ENCODE measurements around the gene MMP11. TPM values are rescaled to one million over a fixed set of nuclear protein-coding genes. Genes with fewer than 3 reads are reported as not detected.
A peak's percentile ranks its signal among the peaks of the same experiment; 100 is the strongest.

The MMP11 gene
- total and polyA plus RNA-seq, 5 experiments from 2014 or later: 2.1 to 6.5 (median 3.8) TPM

DNA sequence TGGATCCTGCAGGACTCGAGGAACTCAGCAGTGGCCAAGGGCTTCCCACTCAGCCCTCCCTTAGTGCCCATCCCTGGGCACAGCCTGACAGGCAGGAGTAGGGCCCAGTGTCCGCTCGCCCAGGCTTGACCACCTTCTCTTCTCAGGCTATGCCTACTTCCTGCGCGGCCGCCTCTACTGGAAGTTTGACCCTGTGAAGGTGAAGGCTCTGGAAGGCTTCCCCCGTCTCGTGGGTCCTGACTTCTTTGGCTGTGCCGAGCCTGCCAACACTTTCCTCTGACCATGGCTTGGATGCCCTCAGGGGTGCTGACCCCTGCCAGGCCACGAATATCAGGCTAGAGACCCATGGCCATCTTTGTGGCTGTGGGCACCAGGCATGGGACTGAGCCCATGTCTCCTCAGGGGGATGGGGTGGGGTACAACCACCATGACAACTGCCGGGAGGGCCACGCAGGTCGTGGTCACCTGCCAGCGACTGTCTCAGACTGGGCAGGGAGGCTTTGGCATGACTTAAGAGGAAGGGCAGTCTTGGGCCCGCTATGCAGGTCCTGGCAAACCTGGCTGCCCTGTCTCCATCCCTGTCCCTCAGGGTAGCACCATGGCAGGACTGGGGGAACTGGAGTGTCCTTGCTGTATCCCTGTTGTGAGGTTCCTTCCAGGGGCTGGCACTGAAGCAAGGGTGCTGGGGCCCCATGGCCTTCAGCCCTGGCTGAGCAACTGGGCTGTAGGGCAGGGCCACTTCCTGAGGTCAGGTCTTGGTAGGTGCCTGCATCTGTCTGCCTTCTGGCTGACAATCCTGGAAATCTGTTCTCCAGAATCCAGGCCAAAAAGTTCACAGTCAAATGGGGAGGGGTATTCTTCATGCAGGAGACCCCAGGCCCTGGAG lies 10.9 kb downstream of the MMP11 start:
- Mint-ChIP-seq H3K4me1 (peaks cover 16 to 36% (median 25%) of the 10 kb centered on the region in 4 donors), H3K27me3 (no peaks in the 10 kb centered on the region), H3K9me3 (no peaks in the 10 kb centered on the region), H3K27ac (peak overlapping the region in 4 of 10 donors; percentile 75 to 85 (median 82)), H3K4me3 (no peak overlapping the region), H3K36me3 (no peaks in the 10 kb centered on the region)
- no peak for ATAC-seq
- DNase-seq: peak in 1 of 10 donors; percentile 22
- POLR2A ChIA-PET: interaction anchor here (6.4 kb wide), 1 partner anchor 18 kb away, joined by 65 read pairs; the partner anchor contains the start of genes C22orf15 and CHCHD10

DNA sequence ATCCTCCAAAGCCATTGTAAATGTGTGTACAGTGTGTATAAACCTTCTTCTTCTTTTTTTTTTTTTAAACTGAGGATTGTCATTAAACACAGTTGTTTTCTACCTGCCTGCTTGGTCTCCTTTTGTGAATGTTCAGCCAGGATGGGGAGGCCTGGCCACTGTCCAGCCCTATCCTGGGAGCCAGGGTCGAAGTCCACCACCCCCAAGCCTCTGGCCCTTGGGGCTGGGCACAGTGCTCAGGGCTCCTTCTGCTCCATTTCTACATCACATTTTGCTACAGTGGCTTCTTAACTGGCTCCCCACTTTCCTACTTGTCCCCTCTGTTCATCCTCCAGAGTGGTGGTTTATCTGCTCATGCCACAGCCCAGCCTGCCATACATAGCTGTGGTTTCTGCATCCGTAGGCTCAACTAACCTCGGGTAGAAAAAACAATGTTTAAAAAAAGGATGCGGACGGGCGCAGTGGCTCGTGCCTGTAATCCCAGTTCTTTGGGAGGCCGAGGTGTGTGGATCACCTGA lies 11.6 kb downstream of the MMP11 start:
- Mint-ChIP-seq H3K27ac (peak overlapping the region in 9 of 10 donors; percentile 50 to 92 (median 83)), H3K9me3 (no peaks in the 10 kb centered on the region), H3K36me3 (peaks cover 0 to 3% (median 0%) of the 10 kb centered on the region in 3 donors), H3K4me1 (peaks cover 17 to 40% (median 29%) of the 10 kb centered on the region in 4 donors), H3K4me3 (peak overlapping the region in 9 of 10 donors; percentile 26 to 83 (median 52)), H3K27me3 (no peaks in the 10 kb centered on the region)
- DNase-seq (peak in 1 of 10 donors; percentile 26), ATAC-seq (no peak)
- POLR2A ChIA-PET: interaction anchor here (6.4 kb wide), 1 partner anchor 19 kb away, joined by 65 read pairs; the partner anchor contains the start of genes C22orf15 and CHCHD10

DNA sequence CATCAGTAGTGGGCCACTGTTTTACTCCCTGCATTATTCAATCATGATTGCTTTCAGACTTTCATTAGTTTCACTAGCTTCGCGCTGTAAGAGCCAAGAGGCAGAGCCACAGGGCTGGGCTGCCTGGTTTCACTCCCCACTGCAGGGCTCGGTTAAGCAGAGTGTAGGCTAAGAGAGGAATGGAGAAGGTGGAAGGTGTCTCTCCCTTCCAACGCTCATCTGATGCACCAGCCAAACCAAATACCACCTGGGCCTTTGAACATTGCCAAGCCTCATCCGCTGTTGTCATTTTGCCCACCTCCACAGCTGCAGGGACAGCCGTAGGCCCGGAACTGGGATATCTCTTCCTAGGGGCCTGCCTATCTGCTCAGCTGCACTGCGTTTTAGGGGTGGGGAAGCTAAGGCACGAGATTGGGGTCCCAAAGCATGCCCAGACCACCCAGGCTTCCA lies 13.6 kb downstream of the MMP11 start:
- POLR2A ChIA-PET: interaction anchor here (1.2 to 6.4 kb wide), 7 partner anchors 13 to 225 kb away, joined by 5 to 65 read pairs (median 11); partner anchors contain the start of genes C22orf15, CABIN1, CHCHD10 and MMP11
- no peaks in the 10 kb centered on the region for H3K27me3 Mint-ChIP-seq
- H3K4me3 Mint-ChIP-seq: peak overlapping the region; percentile 83 to 94 (median 88)
- peak overlapping the region; percentile 76 to 98 (median 96) for H3K27ac Mint-ChIP-seq
- peaks cover 21 to 52% (median 40%) of the 10 kb centered on the region in 4 donors for H3K4me1 Mint-ChIP-seq
- peak; percentile 43 to 53 for ATAC-seq
- peak in 5 of 10 donors; percentile 30 to 60 (median 41) for DNase-seq
- peaks cover 0 to 12% (median 3%) of the 10 kb centered on the region in 3 donors for H3K36me3 Mint-ChIP-seq
- H3K9me3 Mint-ChIP-seq: no peaks in the 10 kb centered on the region

DNA sequence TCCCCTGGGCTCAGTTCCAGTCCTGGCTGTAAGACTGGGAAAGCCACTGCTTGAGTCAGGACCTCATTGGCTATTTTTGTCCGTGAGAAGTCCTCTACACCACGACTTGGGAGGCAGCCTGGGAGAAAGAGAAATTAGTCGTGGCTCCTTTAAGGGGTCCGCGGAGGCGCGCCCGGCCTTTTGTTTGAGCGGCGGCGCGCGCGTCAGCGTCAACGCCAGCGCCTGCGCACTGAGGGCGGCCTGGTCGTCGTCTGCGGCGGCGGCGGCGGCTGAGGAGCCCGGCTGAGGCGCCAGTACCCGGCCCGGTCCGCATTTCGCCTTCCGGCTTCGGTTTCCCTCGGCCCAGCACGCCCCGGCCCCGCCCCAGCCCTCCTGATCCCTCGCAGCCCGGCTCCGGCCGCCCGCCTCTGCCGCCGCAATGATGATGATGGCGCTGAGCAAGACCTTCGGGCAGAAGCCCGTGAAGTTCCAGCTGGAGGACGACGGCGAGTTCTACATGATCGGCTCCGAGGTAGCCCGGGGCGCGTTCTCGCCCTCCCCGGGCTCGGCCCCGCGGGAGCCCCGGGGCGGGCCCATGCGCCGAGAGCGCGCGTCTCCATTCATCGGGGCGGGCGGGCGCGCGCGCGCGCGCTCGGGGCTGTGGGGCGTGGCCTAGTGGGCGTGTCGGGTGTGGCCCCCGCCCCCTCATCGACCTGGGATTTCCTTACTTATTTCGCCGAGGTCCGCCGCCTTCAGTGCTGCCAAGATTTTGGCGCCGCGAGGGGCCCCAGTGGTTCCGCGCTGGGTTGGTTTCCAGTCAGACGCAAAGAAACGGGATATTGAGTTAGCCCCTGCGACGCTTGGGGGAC lies 14.3 kb downstream of the MMP11 start, which contains the start of gene SMARCB1:
TSS of gene SMARCB1 (plus strand) at position 215 of the 848 bp plus-strand sequence. CDS start at position 419, 204 bp downstream.
- H3K9me3 Mint-ChIP-seq: no peaks in the 10 kb centered on the region
- no peaks in the 10 kb centered on the region for H3K27me3 Mint-ChIP-seq
- DNase-seq (peak; percentile 75 to 93 (median 88)), ATAC-seq (peak; percentile 75 to 77)
- H3K36me3 Mint-ChIP-seq: peaks cover 0 to 16% (median 3%) of the 10 kb centered on the region in 3 donors
- POLR2A ChIA-PET: interaction anchor here (2.6 to 6.4 kb wide), 4 partner anchors 14 to 91 kb away, joined by 11 to 65 read pairs (median 24); partner anchors contain the start of genes C22orf15, CHCHD10, MMP11 and ZNF70
- peaks cover 21 to 59% (median 45%) of the 10 kb centered on the region in 4 donors for H3K4me1 Mint-ChIP-seq
- H3K27ac Mint-ChIP-seq: peak within 1 kb of the TSS; percentile 76 to 98 (median 96)
- H3K4me3 Mint-ChIP-seq: peak within 1 kb of the TSS; percentile 85 to 94 (median 90)

DNA sequence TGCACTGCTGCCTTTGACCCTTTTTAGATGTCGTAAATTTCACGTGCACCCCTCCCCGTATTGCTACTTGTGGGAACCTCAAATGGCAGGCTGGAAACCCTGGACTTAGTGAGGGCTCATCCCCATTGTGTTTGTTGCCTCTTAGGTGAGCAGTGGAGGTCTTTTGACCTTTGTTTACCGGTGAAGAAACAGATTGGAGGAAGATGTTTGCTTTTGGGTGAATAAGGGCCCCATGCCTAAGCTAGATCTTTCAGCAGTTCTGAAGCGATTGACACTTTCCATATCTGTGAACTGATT lies 14.9 kb downstream of the MMP11 start:
- peaks cover 24 to 65% (median 51%) of the 10 kb centered on the region in 4 donors for H3K4me1 Mint-ChIP-seq

GRCh38 chr22:23787910-23788309 lies 15.3 kb downstream of the MMP11 start:
- no peaks in the 10 kb centered on the region for H3K27me3 Mint-ChIP-seq
- POLR2A ChIA-PET: interaction anchor here (3.0 to 6.4 kb wide), 3 partner anchors 15 to 37 kb away, joined by 11 to 65 read pairs (median 29); partner anchors contain the start of genes C22orf15, CHCHD10, MMP11 and ZNF70
- peak overlapping the region; percentile 76 to 98 (median 92) for H3K27ac Mint-ChIP-seq
- no peak for DNase-seq
- peaks cover 26 to 69% (median 54%) of the 10 kb centered on the region in 4 donors for H3K4me1 Mint-ChIP-seq
- no peaks in the 10 kb centered on the region for H3K9me3 Mint-ChIP-seq
- H3K4me3 Mint-ChIP-seq: peak overlapping the region; percentile 84 to 94 (median 90)
- no peak for ATAC-seq
- H3K36me3 Mint-ChIP-seq: peaks cover 0 to 25% (median 3%) of the 10 kb centered on the region in 3 donors

More for the DNA sequence above, 14.9 kb downstream of the MMP11 start:
- H3K9me3 Mint-ChIP-seq: no peaks in the 10 kb centered on the region
- peak overlapping the region; percentile 84 to 94 (median 90) for H3K4me3 Mint-ChIP-seq
- no peaks in the 10 kb centered on the region for H3K27me3 Mint-ChIP-seq
- POLR2A ChIA-PET: interaction anchor here (2.6 to 6.4 kb wide), 4 partner anchors 14 to 91 kb away, joined by 11 to 65 read pairs (median 24); partner anchors contain the start of genes C22orf15, CHCHD10, MMP11 and ZNF70
- ATAC-seq (no peak), DNase-seq (no peak)
- H3K36me3 Mint-ChIP-seq: peaks cover 0 to 21% (median 3%) of the 10 kb centered on the region in 3 donors
- H3K27ac Mint-ChIP-seq: peak overlapping the region; percentile 76 to 98 (median 92)

DNA sequence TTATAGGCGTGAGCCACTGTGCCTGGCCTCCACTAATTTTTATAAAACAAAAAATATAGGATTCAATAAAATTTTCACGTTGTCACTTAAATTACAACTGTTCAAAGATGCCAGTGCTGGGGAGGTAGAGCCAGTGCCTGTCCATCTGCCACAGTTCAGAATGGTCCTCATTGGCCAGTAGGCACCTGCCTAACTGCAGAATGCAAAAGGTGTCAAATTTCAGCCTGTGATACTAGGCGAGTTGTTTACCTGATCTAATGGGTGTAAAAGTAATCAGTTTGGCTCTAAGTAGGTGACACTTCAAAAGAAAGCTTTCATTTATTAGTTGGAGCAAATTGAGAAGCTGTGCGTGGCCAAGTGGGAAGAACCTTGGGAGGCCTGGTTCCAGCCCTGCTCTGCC lies 16.5 kb downstream of the MMP11 start:
- DNase-seq (no peak), ATAC-seq (no peak)
- POLR2A ChIA-PET: interaction anchor here (6.4 kb wide), 1 partner anchor 24 kb away, joined by 65 read pairs; the partner anchor contains the start of genes C22orf15 and CHCHD10
- Mint-ChIP-seq H3K4me1 (peaks cover 26 to 63% (median 54%) of the 10 kb centered on the region in 4 donors), H3K4me3 (peak overlapping the region in 7 of 10 donors; percentile 18 to 85 (median 62)), H3K27me3 (no peaks in the 10 kb centered on the region), H3K27ac (peak overlapping the region in 3 of 10 donors; percentile 38 to 76 (median 60)), H3K9me3 (no peaks in the 10 kb centered on the region), H3K36me3 (peaks cover 0 to 37% (median 6%) of the 10 kb centered on the region in 3 donors)

GRCh38 chr22:23789638-23790037 lies 17.0 kb downstream of the MMP11 start:
- Mint-ChIP-seq H3K4me1 (peaks cover 21 to 58% (median 49%) of the 10 kb centered on the region in 4 donors), H3K27ac (peak overlapping the region in 4 of 10 donors; percentile 4 to 62 (median 48)), H3K9me3 (no peaks in the 10 kb centered on the region), H3K27me3 (no peaks in the 10 kb centered on the region), H3K4me3 (peak overlapping the region in 6 of 10 donors; percentile 15 to 85 (median 42)), H3K36me3 (peaks cover 0 to 42% (median 6%) of the 10 kb centered on the region in 3 donors)
- POLR2A ChIA-PET: interaction anchor here (0.6 to 6.4 kb wide), 3 partner anchors 9 to 39 kb away, joined by 3 to 65 read pairs (median 4); partner anchors contain the start of genes C22orf15, CHCHD10 and ZNF70
- ATAC-seq: no peak
- no peak for DNase-seq

DNA sequence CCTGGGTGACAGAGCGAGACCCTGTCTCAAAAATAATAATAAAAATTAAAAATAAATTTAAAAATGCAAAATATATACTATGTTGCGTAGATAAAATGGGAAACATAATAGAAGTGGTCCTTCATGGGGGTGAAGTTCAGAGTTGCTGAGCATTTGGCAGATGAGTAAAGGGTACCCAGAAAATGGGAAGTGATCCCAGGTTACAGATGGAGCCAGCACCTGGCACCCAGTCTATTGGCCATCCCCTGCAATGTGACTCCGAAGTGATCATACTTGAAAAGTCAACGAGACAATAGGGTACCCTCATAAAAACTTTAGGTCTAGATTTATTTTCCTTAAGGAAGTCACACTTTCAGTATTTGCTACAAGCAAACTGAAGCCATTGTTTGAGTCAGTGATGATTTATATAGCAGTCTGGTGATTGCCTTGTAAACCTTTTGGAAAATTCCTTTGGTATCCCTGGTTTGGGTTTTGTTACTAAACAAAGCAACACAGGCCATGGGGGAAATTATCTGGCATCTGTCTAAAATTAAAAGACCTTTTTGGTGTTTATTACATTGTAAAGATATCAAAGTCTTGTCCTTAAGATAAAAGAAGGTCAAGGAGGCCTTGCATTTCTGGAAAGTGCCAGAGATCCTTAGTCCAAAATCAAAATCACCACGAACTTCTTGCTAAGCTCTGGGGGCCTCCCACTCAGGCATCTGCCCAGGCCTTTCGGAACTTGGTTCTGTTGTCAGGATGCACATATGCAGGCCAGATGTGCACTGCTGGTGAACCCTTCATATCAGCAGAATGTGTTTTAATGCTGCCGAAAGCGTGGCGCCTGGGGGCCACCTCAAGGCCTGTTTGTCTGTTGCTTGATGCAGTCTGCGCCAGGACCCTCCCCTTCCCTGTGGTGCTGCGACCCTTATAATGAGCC lies 18.4 kb downstream of the MMP11 start:
- peaks cover 21 to 54% (median 46%) of the 10 kb centered on the region in 4 donors for H3K4me1 Mint-ChIP-seq
- no peak for ATAC-seq

More for the DNA sequence above, 18.4 kb downstream of the MMP11 start:
- Mint-ChIP-seq H3K27me3 (no peaks in the 10 kb centered on the region), H3K36me3 (peaks cover 0 to 56% (median 8%) of the 10 kb centered on the region in 3 donors), H3K27ac (no peak overlapping the region), H3K9me3 (no peaks in the 10 kb centered on the region), H3K4me3 (no peak overlapping the region)
- no peak for DNase-seq
- POLR2A ChIA-PET: no interaction called here

All from naive thymus-derived CD8-positive, alpha-beta T cell (primary cell).